SK-N-SH (cell line): ENCODE measurements around the gene SETD5. TPM values are rescaled to one million over a fixed set of nuclear protein-coding genes. Genes with fewer than 3 reads are reported as not detected.

ENCODE experiments used
- CTCF ChIA-PET: fragments of 300-600, 350-600 bp; formaldehyde crosslinking; extraction: SDS; loops from one replicate; lab custom pipeline; 2021; lab: Yijun Ruan, JAX
- POLR2A ChIA-PET: fragments of 350-600 bp; sonication (Branson Sonifier 250); formaldehyde crosslinking; extraction: SDS; loops from one replicate; lab custom pipeline; 2020; ENCODE audit warnings: antibody characterized with exemption, inconsistent platforms; lab: Yijun Ruan, JAX
- DNase-seq: peaks from one replicate; pipeline ENCODE4 v3.0.0; 2012
- H2AFZ ChIP-seq: fragments of 200-600 bp; sonication (generic); 2 replicates; pipeline ENCODE4 v1.8.1; 2016; ENCODE audit warnings: antibody characterized with exemption, mild to moderate bottlenecking, low read depth
- H3F3A ChIP-seq: fragments of 200-600 bp; sonication (generic); replicated peaks from 2 replicates; pipeline ENCODE3; 2016; ENCODE audit warnings: antibody characterized with exemption, mild to moderate bottlenecking; ENCODE audit not compliant: insufficient read depth
- H3K27ac ChIP-seq, 2 experiments: fragments of 200-500 bp in 1 of 2; fragments of 200-600 bp in 1 of 2; sonication (Bioruptor generic) in 1 of 2; sonication (generic), shearing (Covaris generic) in 1 of 2; 2 replicates each; pipeline versions ENCODE4 v1.5.1 to v1.6.1; 2014 to 2016; ENCODE audit warnings: low read depth in 2 of 2, inconsistent platforms in 1 of 2, low read length in 1 of 2, mild to moderate bottlenecking in 1 of 2, mixed read lengths in 1 of 2
- H3K27me3 ChIP-seq: fragments of 200-600 bp; sonication (generic), shearing (Covaris generic); 2 replicates; pipeline ENCODE4 v1.6.1; 2016; ENCODE audit warnings: mixed run types; ENCODE audit not compliant: insufficient read depth
- H3K36me3 ChIP-seq, 2 experiments: fragments of 200-500 bp in 1 of 2; fragments of 200-600 bp in 1 of 2; sonication (Bioruptor generic) in 1 of 2; sonication (generic) in 1 of 2; replicated peaks in 1 of 2; 2 replicates each; pipeline versions ENCODE3 to v1.5.1; 2014 to 2016; ENCODE audit warnings: low read length in 1 of 2, mild to moderate bottlenecking in 1 of 2; ENCODE audit not compliant: insufficient read depth in 2 of 2, control insufficient read depth in 1 of 2
- H3K4me1 ChIP-seq, 2 experiments: fragments of 200-500 bp in 1 of 2; fragments of 200-600 bp in 1 of 2; sonication (Bioruptor generic) in 1 of 2; sonication (generic), shearing (Covaris generic) in 1 of 2; 2 replicates each; pipeline versions ENCODE4 v1.5.1 to v1.6.1; 2014 to 2016; ENCODE audit warnings: low read depth in 1 of 2, low read length in 1 of 2, mixed run types in 1 of 2; ENCODE audit not compliant: insufficient read depth in 2 of 2, control insufficient read depth in 1 of 2
- H3K4me2 ChIP-seq: fragments of 200-600 bp; sonication (generic), shearing (Covaris generic); 2 replicates; pipeline ENCODE4 v1.6.1; 2017; ENCODE audit warnings: mixed run types
- H3K4me3 ChIP-seq, 2 experiments: fragments of 200-500 bp in 1 of 2; fragments of 200-600 bp in 1 of 2; sonication (Bioruptor generic) in 1 of 2; sonication (generic), shearing (Covaris generic) in 1 of 2; 2 replicates each; pipeline versions ENCODE4 v1.5.1 to v1.8.1; 2014 to 2016; ENCODE audit warnings: low read depth in 2 of 2, inconsistent platforms in 1 of 2, low read length in 1 of 2, mild to moderate bottlenecking in 1 of 2, mixed read lengths in 1 of 2, moderate library complexity in 1 of 2
- H3K79me2 ChIP-seq: fragments of 200-600 bp; sonication (generic); 2 replicates; pipeline ENCODE4 v1.8.1; 2017; ENCODE audit warnings: mild to moderate bottlenecking; ENCODE audit not compliant: insufficient read depth
- H3K9ac ChIP-seq: fragments of 200-600 bp; sonication (generic); 2 replicates; pipeline ENCODE4 v1.6.1; 2017; ENCODE audit warnings: mixed run types
- H3K9me2 ChIP-seq: fragments of 200-600 bp; sonication (generic); 2 replicates; pipeline ENCODE4 v1.6.1; 2017; ENCODE audit warnings: mixed run types
- H3K9me3 ChIP-seq: fragments of 200-600 bp; sonication (generic); 2 replicates; pipeline ENCODE4 v1.6.1; 2017; ENCODE audit warnings: mixed run types, mild to moderate bottlenecking, moderate library complexity
- H4K20me1 ChIP-seq: fragments of 200-600 bp; sonication (generic); 2 replicates; pipeline ENCODE4 v1.6.1; 2017; ENCODE audit warnings: mild to moderate bottlenecking, mixed run types; ENCODE audit not compliant: insufficient read depth
- ELF1 ChIP-seq: IDR thresholded peaks from 2 replicates; pipeline ENCODE4 v1.4.0; 2012
- EZH2phosphoT487 ChIP-seq: fragments of 200-600 bp; sonication (generic); IDR thresholded peaks from 2 replicates; pipeline ENCODE4 v1.6.1; 2017; ENCODE audit warnings: low read depth, mixed run types, mild to moderate bottlenecking, antibody characterized with exemption, moderate library complexity, borderline replicate concordance
- FOSL2 ChIP-seq: IDR thresholded peaks from 2 replicates; pipeline ENCODE4 v1.4.0; 2012; ENCODE audit warnings: low read depth, mild to moderate bottlenecking, moderate library complexity, borderline replicate concordance
- GABPA ChIP-seq: IDR thresholded peaks from 2 replicates; pipeline ENCODE4 v1.4.0; 2012; ENCODE audit warnings: low read depth, mild to moderate bottlenecking
- GATA2 ChIP-seq: sonication (generic); formaldehyde crosslinking; IDR thresholded peaks from 2 replicates; pipeline ENCODE4 v1.5.0; 2020; ENCODE audit warnings: mild to moderate bottlenecking, missing genetic modification reagents
- JUND ChIP-seq: IDR thresholded peaks from 2 replicates; pipeline ENCODE4 v1.4.0; 2012
- NRF1 ChIP-seq: IDR thresholded peaks from 2 replicates; pipeline ENCODE4 v1.6.1; 2012; ENCODE audit warnings: low read depth, mild to moderate bottlenecking, low read length
- PBX3 ChIP-seq: IDR thresholded peaks from 2 replicates; pipeline ENCODE4; 2012
- RCOR1 ChIP-seq: fragments of 150-350 bp; IDR thresholded peaks from 2 replicates; pipeline ENCODE4 v1.6.1; 2017; ENCODE audit warnings: antibody characterized with exemption, low read length
- TAF1 ChIP-seq: IDR thresholded peaks from 2 replicates; pipeline ENCODE4 v1.6.1; 2012; ENCODE audit warnings: low read depth, mild to moderate bottlenecking, low read length, moderate library complexity, borderline replicate concordance
- TCF12 ChIP-seq: IDR thresholded peaks from 2 replicates; pipeline ENCODE4 v1.4.0; 2012
- TEAD4 ChIP-seq: IDR thresholded peaks from 2 replicates; pipeline ENCODE4 v1.4.0; 2012; ENCODE audit warnings: mild to moderate bottlenecking, borderline replicate concordance; ENCODE audit not compliant: insufficient read depth
- USF1 ChIP-seq: IDR thresholded peaks from 2 replicates; pipeline ENCODE4 v1.4.0; 2012; ENCODE audit warnings: low read depth, borderline replicate concordance
- YY1 ChIP-seq: IDR thresholded peaks from 2 replicates; pipeline ENCODE4 v1.4.0; 2012; ENCODE audit warnings: low read depth, mild to moderate bottlenecking
- WGBS: methylation state at CpG from one replicate; pipeline ENCODE4 v1.1.6; 2017; ENCODE audit warnings: low lambda C conversion rate; 5-methylcytosine and 5-hydroxymethylcytosine counted together
- polyA plus RNA-seq, 3 experiments: library from polyadenylated mRNA; depleted of rRNA; stranded (reverse); fragments of >200 nt; gene quantifications; 2 replicates each; pipeline ENCODE4 v1.2.3, GENCODE V29; 2012
- TF ChIP-seq, protein P1 (sequence below): fragments of 200-600 bp; sonication (generic); IDR thresholded peaks from 2 replicates; pipeline ENCODE4 v1.6.1; 2017; ENCODE audit warnings: antibody characterized with exemption, mild to moderate bottlenecking, moderate library complexity

The SETD5 gene
- polyA plus RNA-seq, 1 of the 3 experiments (the other 2 are of a cell fraction), result 32.3 TPM

DNA sequence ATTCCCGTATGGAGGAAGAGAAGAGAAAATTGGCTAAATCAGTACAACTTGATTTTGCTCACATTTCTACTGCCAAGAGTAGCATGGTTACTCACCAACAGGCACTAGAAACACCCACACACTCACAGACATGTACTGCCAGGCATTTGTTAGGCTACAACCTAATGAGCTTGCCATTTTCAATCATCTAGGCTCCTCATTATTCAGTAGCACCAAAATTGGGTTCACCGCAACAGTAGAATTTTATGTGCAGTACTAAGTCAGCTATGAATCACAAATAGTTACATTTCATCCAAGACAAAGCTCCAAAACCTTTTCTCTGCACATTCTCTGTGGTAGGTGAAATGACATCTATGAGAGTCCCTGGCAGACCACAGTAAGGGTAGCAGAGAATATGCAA is 49.5 kb upstream of the SETD5 start (continued):
- TF ChIP-seq TEAD4 (no peak), FOSL2 (no peak), NRF1 (no peak), TAF1 (no peak)

- POLR2A ChIA-PET, result no interaction called here
- H3K4me2 ChIP-seq, result no peak overlapping the region
- DNase-seq, result no peak
Observed at GRCh38 chr3:9349321-9350117, 47.9 kb upstream of the SETD5 start.

More at GRCh38 chr3:9349321-9350117, 47.9 kb upstream of the SETD5 start:
- 58% methylated on average over 2 of the region's 2 CpGs for WGBS
- Histone ChIP-seq H3K27ac (no peak overlapping the region), H3K79me2 (no peaks in the 10 kb centered on the region), H3K27me3 (no peaks in the 10 kb centered on the region), H3K4me1 (peaks cover 0 to 6% of the 10 kb centered on the region in 2 experiments; a peak in 1 of 4 replicates), H3K4me3 (no peak overlapping the region), H2AFZ (no peak overlapping the region), H3F3A (peaks cover 2% of the 10 kb centered on the region), H3K36me3 (peaks cover 0 to 3% of the 10 kb centered on the region in 2 experiments), H3K9me2 (no peaks in the 10 kb centered on the region), H3K9me3 (no peaks in the 10 kb centered on the region), H4K20me1 (no peaks in the 10 kb centered on the region), H3K9ac (no peak overlapping the region)
- TF ChIP-seq EZH2phosphoT487 (no peak), GABPA (no peak), NRF1 (no peak), GATA2 (no peak), PBX3 (no peak), TCF12 (no peak), USF1 (no peak), YY1 (no peak), RCOR1 (no peak), JUND (no peak), FOSL2 (no peak), ELF1 (no peak)
- TF ChIP-seq, protein P1, sequence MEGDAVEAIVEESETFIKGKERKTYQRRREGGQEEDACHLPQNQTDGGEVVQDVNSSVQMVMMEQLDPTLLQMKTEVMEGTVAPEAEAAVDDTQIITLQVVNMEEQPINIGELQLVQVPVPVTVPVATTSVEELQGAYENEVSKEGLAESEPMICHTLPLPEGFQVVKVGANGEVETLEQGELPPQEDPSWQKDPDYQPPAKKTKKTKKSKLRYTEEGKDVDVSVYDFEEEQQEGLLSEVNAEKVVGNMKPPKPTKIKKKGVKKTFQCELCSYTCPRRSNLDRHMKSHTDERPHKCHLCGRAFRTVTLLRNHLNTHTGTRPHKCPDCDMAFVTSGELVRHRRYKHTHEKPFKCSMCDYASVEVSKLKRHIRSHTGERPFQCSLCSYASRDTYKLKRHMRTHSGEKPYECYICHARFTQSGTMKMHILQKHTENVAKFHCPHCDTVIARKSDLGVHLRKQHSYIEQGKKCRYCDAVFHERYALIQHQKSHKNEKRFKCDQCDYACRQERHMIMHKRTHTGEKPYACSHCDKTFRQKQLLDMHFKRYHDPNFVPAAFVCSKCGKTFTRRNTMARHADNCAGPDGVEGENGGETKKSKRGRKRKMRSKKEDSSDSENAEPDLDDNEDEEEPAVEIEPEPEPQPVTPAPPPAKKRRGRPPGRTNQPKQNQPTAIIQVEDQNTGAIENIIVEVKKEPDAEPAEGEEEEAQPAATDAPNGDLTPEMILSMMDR, result no peak
- CTCF ChIA-PET, result no interaction called here
